ENCODE measurements around the gene LINC01488.

DNA sequence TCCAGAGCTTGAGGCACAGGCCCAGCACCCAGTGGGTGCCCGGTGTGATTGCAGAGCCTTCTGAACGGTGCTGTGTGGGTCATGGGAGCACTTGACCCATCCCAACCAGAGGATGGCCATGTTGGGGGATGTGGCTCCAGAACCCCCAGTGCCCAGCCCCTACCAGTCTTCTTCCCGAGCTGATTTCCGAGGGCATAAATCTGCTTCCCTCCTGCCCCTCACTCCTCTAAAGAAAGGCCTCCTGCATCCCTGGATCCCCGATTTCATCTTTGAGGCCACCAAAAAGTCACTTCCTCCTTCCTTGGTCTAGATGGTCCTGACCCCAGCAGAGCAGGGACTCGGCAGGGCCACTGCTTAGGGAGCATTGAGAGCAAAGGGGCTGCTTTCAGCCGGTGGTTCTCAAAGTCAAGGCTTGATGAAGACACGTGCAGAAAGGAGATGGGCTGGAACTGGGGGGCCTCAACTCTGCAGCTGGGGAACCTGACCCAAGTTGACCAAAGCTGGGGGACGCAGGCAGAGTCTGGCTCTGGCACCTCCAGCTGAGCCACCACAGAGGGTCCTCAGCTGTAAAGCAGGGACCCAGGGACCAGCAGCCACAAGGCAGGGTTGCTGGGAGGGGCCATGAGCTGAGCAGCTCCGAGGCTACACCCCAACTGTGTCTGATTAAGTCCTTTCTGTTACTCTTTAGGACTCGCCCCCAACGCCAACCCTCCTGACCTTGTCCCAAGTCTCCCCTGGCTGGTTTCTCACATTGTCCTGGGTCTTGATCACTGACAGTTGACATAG, 56.6 kb downstream of the LINC01488 start:
- no peak for TF ChIP-seq CTCF (IDR thresholded peaks at IDR 0.05)
- no peak for TF ChIP-seq EZH2 (IDR thresholded peaks at IDR 0.05; ENCODE audit: borderline replicate concordance, insufficient read depth, low read depth, low read length, poor library complexity, severe bottlenecking)

All from B cell (primary cell).